Dendritic cell treated with granulocyte-macrophage colony-stimulating factor and Interleukin-4, amounts not matched to agents 40 ng/mL and 50 ng/mL, for 4 days (primary cell): ENCODE measurements around the gene ROR1.
"Not testable (repeated sequence)": the region's sequence is repeated elsewhere in the genome, so short reads cannot be mapped to it uniquely, and the experiment has no call there.

Experiments used
- H3K27ac Mint-ChIP-seq: one replicate; pipeline ENCODE4 v1.8.0; 2022; ENCODE audit warnings: mild to moderate bottlenecking, mixed read lengths
- H3K27me3 Mint-ChIP-seq: one replicate; pipeline ENCODE4 v1.8.0; 2022; ENCODE audit warnings: mild to moderate bottlenecking, mixed read lengths
- H3K36me3 Mint-ChIP-seq: one replicate; pipeline ENCODE4 v1.8.0; 2022; ENCODE audit warnings: low read depth, mixed read lengths
- H3K4me1 Mint-ChIP-seq: one replicate; pipeline ENCODE4 v1.8.0; 2022; ENCODE audit warnings: low read depth, mixed read lengths
- H3K4me3 Mint-ChIP-seq: one replicate; pipeline ENCODE4 v1.8.0; 2022; ENCODE audit warnings: mild to moderate bottlenecking, moderate library complexity, mixed read lengths
- H3K9me3 Mint-ChIP-seq: one replicate; pipeline ENCODE4 v1.8.0; 2022; ENCODE audit warnings: mixed read lengths
- intact Hi-C: fragments of 100-400 bp; cut with micrococcal nuclease; formaldehyde crosslinking; loops from one replicate; pipeline ENCODE4 v1.15.0; 2022

The ROR1 gene

GRCh38 chr1:63775418-63776127 lies 1.8 kb downstream of the ROR1 start:
- no peak overlapping the region for H3K4me3 Mint-ChIP-seq
- intact Hi-C loops, result no loop called here

GRCh38 chr1:63777286-63777685 lies 3.5 kb downstream of the ROR1 start:
- H3K4me1 Mint-ChIP-seq, result peaks cover 12% of the 10 kb centered on the region
- intact Hi-C loops, result no loop called here
- H3K27ac Mint-ChIP-seq, result no peak overlapping the region
- no peaks in the 10 kb centered on the region for H3K36me3 Mint-ChIP-seq
- H3K4me3 Mint-ChIP-seq, result no peak overlapping the region
- peaks cover 63% of the 10 kb centered on the region for H3K27me3 Mint-ChIP-seq
- no peaks in the 10 kb centered on the region for H3K9me3 Mint-ChIP-seq

More at GRCh38 chr1:63775418-63776127, 1.8 kb downstream of the ROR1 start:
- no peak overlapping the region for H3K27ac Mint-ChIP-seq
- no peaks in the 10 kb centered on the region for H3K9me3 Mint-ChIP-seq
- H3K4me1 Mint-ChIP-seq, result peaks cover 12% of the 10 kb centered on the region
- no peaks in the 10 kb centered on the region for H3K36me3 Mint-ChIP-seq
- peaks cover 71% of the 10 kb centered on the region for H3K27me3 Mint-ChIP-seq

DNA sequence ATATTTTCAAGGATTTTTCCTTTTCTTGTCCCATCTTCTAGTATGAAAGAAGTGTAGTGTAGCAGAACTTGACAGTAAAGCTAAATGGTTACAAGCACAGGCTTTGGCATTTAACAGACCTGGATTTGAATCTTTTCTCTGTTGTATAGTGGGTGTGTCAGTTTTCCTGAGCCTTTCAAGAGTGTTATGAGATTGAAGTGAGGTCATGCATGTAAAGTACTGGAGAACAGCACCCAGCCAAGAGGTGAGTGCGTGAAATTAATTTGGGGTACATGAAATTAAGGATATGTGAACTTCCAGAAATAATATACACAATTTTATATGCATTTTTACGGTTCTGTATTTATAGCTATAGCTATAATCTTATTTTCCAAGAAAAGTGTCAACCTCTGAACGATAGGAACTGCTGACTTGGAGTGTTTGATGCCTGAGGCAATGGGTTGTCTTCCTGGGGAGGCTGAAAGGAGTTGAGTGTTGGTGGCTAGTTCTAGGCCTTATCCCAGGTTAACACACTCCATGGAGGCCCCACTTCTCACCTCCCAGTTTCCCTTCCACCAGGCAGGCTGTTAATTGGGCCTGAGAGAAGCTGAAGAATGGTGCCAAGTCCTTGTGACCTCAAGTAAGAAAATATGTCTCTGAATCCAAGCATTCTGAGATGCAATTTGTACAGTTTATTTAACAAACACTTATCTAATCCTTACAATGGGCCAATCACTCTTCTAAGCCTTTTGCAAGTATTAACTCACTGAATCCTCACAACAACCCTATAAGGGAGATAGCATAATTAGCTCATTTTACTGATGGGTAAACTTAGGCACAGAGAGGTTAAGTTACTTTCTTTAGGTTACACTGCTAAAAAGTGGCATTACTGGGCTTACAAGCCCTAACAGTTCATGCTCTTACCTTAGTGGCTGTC lies 4.4 kb downstream of the ROR1 start:
- Mint-ChIP-seq H3K27ac (no peak overlapping the region), H3K4me1 (peaks cover 12% of the 10 kb centered on the region), H3K36me3 (no peaks in the 10 kb centered on the region), H3K27me3 (peaks cover 56% of the 10 kb centered on the region), H3K9me3 (no peaks in the 10 kb centered on the region), H3K4me3 (no peak overlapping the region)
- intact Hi-C loops, result no loop called here

GRCh38 chr1:63779338-63780211 lies 5.8 kb downstream of the ROR1 start:
- Mint-ChIP-seq H3K27ac (no peak overlapping the region), H3K9me3 (no peaks in the 10 kb centered on the region), H3K4me3 (no peak overlapping the region), H3K36me3 (no peaks in the 10 kb centered on the region), H3K27me3 (peaks cover 45% of the 10 kb centered on the region), H3K4me1 (peaks cover 7% of the 10 kb centered on the region)
- intact Hi-C loops, result no loop called here

- no peaks in the 10 kb centered on the region for H3K9me3 Mint-ChIP-seq
- intact Hi-C loops, result no loop called here
- no peaks in the 10 kb centered on the region for H3K4me1 Mint-ChIP-seq
- peaks cover 36% of the 10 kb centered on the region for H3K27me3 Mint-ChIP-seq
- H3K27ac Mint-ChIP-seq, result no peak overlapping the region
- no peak overlapping the region for H3K4me3 Mint-ChIP-seq
- no peaks in the 10 kb centered on the region for H3K36me3 Mint-ChIP-seq
Observed at GRCh38 chr1:63780565-63780964, 6.7 kb downstream of the ROR1 start.

DNA sequence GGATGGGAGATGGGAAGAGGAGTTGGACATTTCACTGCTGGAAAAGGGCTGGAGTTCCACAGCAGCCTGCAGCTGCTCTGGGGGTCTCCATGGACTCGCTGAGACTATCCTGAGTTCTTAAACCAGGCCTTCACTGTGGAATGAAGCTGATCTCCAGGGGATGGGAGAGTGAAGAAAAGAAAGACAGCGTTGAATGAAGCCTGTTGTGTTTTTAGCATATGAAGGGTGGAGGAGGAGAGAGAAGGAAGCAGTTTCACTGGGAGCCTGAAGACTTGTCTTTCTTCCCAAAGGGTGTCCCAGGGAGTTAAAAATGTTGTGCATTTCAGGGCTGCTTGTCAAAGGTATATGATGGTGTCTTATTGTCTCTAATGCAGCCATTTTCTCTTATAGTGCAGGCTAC lies 9.2 kb downstream of the ROR1 start:
- Mint-ChIP-seq H3K27ac (no peak overlapping the region), H3K36me3 (no peaks in the 10 kb centered on the region), H3K4me3 (no peak overlapping the region), H3K9me3 (no peaks in the 10 kb centered on the region), H3K27me3 (peaks cover 14% of the 10 kb centered on the region), H3K4me1 (no peaks in the 10 kb centered on the region)
- intact Hi-C loops, result no loop called here

DNA sequence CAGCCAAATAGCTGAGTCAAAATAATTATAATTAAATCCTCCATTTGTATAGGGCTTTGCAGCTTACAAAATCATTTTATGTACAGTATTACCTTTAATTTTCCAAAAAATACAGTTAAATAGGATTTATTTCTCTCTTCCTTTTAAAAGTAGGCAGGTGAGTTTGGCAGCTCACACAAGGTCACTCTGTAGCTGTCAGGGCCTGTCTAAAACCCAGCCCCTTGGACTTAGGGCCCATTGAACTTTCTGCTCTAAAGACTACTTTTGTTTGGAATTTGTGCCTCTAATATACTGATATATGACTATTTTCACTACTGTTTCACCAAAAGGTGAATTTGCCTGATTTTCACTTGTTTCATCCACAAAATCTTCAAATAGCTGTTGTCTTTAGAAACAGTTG lies 10.3 kb downstream of the ROR1 start:
- Mint-ChIP-seq H3K27me3 (peaks cover 13% of the 10 kb centered on the region), H3K9me3 (no peaks in the 10 kb centered on the region), H3K36me3 (no peaks in the 10 kb centered on the region), H3K4me3 (no peak overlapping the region), H3K4me1 (no peaks in the 10 kb centered on the region), H3K27ac (no peak overlapping the region)
- intact Hi-C loops, result no loop called here

- intact Hi-C loops, result no loop called here
Observed at GRCh38 chr1:63784489-63785390, 10.9 kb downstream of the ROR1 start.

DNA sequence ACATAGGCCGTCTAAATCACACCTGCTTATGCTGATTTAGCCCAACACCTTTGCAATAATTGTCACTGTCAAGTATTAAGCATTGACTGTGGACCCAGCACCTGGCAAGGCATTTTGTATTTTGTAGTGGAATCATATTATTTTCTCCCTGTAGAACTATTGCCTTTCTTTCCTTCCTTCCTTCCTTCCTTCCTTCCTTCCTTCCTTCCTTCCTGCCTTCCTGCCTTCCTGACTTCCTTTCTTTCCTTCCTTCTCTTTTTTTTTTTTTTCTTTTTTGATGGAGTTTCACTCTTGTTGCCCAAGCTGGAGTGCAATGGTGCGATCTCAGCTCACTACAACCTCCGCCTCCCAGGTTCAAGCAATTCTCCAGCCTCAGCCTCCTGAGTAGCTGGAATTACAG lies 13.5 kb downstream of the ROR1 start:
- H3K4me1 Mint-ChIP-seq, H3K27me3 Mint-ChIP-seq, H3K9me3 Mint-ChIP-seq, H3K4me3 Mint-ChIP-seq, H3K36me3 Mint-ChIP-seq, H3K27ac Mint-ChIP-seq, intact Hi-C loops: not testable (repeated sequence)

More at GRCh38 chr1:63784489-63785390, 10.9 kb downstream of the ROR1 start:
- no peaks in the 10 kb centered on the region for H3K36me3 Mint-ChIP-seq
- H3K4me3 Mint-ChIP-seq, result no peak overlapping the region
- no peak overlapping the region for H3K27ac Mint-ChIP-seq
- H3K27me3 Mint-ChIP-seq, result peaks cover 8% of the 10 kb centered on the region
- H3K4me1 Mint-ChIP-seq, result no peaks in the 10 kb centered on the region
- H3K9me3 Mint-ChIP-seq, result no peaks in the 10 kb centered on the region

DNA sequence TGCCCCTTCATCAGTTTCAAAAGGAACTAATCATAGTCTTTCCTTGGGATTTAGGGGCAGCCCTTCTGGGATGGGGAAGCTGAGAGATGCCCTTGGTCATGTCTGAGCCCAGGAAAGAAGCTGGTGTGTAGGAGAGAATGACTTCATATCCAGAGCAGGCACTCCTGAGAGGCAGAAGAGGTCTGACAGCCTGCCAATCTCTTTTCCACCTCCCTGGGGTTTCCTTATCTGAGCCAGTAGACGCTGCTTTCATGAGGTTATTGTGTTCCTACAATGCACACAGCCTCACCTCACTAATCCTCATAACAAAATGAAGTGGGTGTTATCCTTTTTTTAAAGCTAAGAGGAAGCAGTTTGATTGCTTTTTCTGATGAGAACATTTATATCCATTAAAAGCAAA lies 14.1 kb downstream of the ROR1 start:
- H3K27me3 Mint-ChIP-seq, result peaks cover under 1% of the 10 kb centered on the region
- H3K9me3 Mint-ChIP-seq, result no peaks in the 10 kb centered on the region
- intact Hi-C loops, result no loop called here
- no peak overlapping the region for H3K27ac Mint-ChIP-seq
- no peaks in the 10 kb centered on the region for H3K36me3 Mint-ChIP-seq
- no peak overlapping the region for H3K4me3 Mint-ChIP-seq
- H3K4me1 Mint-ChIP-seq, result no peaks in the 10 kb centered on the region

DNA sequence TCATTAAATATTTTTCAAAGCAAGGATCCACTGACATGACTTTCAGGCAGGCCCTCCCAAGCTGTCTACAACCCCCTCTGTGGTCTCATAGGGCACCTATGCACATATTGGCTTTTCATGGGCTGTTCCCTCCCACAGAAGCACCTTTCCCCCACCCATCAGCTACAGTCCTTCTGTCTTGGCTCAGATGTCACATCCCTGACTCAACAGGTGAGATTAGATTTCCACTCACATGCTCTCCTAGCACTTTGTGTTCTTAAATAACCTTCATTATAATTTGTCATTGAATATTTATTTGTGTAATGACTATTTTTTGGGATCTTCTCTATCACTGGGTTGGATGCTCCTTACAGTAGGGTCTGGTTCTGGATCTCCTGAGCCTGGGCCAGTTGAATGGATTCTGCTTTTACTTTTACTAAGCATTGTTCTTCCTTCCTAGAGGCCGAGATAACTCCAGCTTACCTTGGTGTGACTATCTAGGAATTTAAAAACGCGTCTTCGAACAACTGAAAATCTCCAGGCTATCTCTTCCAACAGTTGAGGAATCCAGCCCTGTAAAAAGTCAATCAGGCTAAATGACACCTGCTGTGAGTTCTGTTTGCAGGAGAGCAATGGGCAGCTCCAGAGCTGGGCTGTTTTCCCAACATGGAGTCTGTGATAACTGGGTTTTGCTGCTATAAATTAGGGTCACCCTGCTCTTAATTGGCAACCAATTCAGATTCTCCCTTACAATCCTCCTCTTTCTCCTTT lies 16.2 kb downstream of the ROR1 start:
- intact Hi-C loops, result no loop called here
- Mint-ChIP-seq H3K27me3 (no peaks in the 10 kb centered on the region), H3K27ac (no peak overlapping the region), H3K9me3 (no peaks in the 10 kb centered on the region), H3K4me3 (no peak overlapping the region), H3K36me3 (no peaks in the 10 kb centered on the region), H3K4me1 (no peaks in the 10 kb centered on the region)

- Mint-ChIP-seq H3K27me3 (no peaks in the 10 kb centered on the region), H3K27ac (no peak overlapping the region), H3K9me3 (no peaks in the 10 kb centered on the region), H3K4me3 (no peak overlapping the region), H3K4me1 (no peaks in the 10 kb centered on the region), H3K36me3 (no peaks in the 10 kb centered on the region)
- intact Hi-C loops, result no loop called here
Observed at GRCh38 chr1:63790989-63791388, 17.2 kb downstream of the ROR1 start.
